ENCODE data around the gene SWAP70. TPM values are rescaled to one million over a fixed set of nuclear protein-coding genes. Genes with fewer than 3 reads are reported as not detected.

The SWAP70 gene
- total RNA-seq, 1 experiment from 2014 or later = 13.0 TPM

DNA sequence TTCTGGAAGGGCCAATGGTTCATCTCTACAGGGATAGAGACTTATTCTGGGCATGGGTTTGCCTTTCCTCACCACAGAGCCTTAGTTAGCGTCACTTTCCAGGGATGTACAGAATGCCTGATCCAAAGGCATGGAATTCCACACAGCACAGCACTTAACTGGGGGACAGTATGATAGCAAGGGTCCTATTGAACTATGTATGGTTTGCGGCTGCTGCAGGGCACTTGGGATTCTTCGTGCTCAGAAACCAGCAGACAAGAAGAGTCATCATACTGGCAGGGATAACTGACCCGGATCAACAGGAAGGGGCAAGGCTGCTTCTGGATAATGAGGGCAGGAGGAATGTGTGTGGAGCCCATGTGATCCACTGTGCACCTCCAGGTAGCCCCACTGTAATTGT lies 105.7 kb downstream of the SWAP70 start:
- H3K4me3 Mint-ChIP-seq (ENCODE audit: unreplicated experiment) = no peak overlapping the region
- peaks cover 17% of the 10 kb centered on the region for H3K4me1 Mint-ChIP-seq (ENCODE audit: insufficient read depth, unreplicated experiment)
- no peak overlapping the region for H3K27ac Mint-ChIP-seq (ENCODE audit: low read depth, unreplicated experiment)
- CTCF ChIA-PET = interaction anchor here (0.7 kb wide), 1 partner anchor 228 kb away, joined by 3 read pairs; no protein-coding TSS in a partner anchor
- BruUV-seq (replicated peaks) = no TSS peak
- TF ChIP-seq, protein P1, sequence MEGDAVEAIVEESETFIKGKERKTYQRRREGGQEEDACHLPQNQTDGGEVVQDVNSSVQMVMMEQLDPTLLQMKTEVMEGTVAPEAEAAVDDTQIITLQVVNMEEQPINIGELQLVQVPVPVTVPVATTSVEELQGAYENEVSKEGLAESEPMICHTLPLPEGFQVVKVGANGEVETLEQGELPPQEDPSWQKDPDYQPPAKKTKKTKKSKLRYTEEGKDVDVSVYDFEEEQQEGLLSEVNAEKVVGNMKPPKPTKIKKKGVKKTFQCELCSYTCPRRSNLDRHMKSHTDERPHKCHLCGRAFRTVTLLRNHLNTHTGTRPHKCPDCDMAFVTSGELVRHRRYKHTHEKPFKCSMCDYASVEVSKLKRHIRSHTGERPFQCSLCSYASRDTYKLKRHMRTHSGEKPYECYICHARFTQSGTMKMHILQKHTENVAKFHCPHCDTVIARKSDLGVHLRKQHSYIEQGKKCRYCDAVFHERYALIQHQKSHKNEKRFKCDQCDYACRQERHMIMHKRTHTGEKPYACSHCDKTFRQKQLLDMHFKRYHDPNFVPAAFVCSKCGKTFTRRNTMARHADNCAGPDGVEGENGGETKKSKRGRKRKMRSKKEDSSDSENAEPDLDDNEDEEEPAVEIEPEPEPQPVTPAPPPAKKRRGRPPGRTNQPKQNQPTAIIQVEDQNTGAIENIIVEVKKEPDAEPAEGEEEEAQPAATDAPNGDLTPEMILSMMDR (IDR thresholded peaks at IDR 0.05; ENCODE audit: unreplicated experiment) = no peak
- POLR2A ChIA-PET = no interaction called here
- no peaks in the 10 kb centered on the region for H3K27me3 Mint-ChIP-seq (ENCODE audit: insufficient read depth, unreplicated experiment)
- peaks cover 12% of the 10 kb centered on the region for H3K36me3 Mint-ChIP-seq (ENCODE audit: insufficient read depth, unreplicated experiment)
- intact Hi-C loops (cut with micrococcal nuclease) = no loop called here
- no peaks in the 10 kb centered on the region for H3K9me3 Mint-ChIP-seq (ENCODE audit: unreplicated experiment)
- no peak for DNase-seq (ENCODE audit: unreplicated experiment)

DNA sequence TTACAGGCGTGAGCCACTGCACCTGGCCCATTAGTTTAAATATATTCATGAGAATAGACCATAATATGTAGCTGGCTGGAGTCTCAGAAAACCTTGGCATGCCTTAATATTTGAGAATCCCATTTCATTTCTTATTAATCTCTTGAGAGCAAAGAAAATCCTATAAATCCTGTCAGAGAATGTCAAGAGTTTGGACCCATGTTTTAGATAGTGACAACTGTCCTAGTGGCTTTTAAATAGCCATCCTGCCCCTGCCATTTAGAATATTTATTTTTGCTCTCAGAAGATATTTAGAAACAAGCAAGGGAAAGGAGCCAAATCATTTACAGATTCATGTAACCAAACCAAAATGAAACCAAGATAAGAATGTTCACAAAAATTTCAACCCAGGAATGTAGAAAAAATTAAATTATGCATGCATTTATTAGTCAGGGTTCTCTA lies 107.2 kb downstream of the SWAP70 start:
- H3K4me3 Mint-ChIP-seq (ENCODE audit: unreplicated experiment) = no peak overlapping the region
- POLR2A ChIA-PET = no interaction called here
- BruUV-seq (replicated peaks) = no TSS peak
- no peaks in the 10 kb centered on the region for H3K9me3 Mint-ChIP-seq (ENCODE audit: unreplicated experiment)
- no peaks in the 10 kb centered on the region for H3K27me3 Mint-ChIP-seq (ENCODE audit: insufficient read depth, unreplicated experiment)
- H3K4me1 Mint-ChIP-seq (ENCODE audit: insufficient read depth, unreplicated experiment) = peaks cover 18% of the 10 kb centered on the region
- no peak overlapping the region for H3K27ac Mint-ChIP-seq (ENCODE audit: low read depth, unreplicated experiment)
- intact Hi-C loops (cut with micrococcal nuclease) = no loop called here
- peaks cover 12% of the 10 kb centered on the region for H3K36me3 Mint-ChIP-seq (ENCODE audit: insufficient read depth, unreplicated experiment)
- no peak for DNase-seq (ENCODE audit: unreplicated experiment)
- TF ChIP-seq, protein P1 (IDR thresholded peaks at IDR 0.05; ENCODE audit: unreplicated experiment) = no peak
- CTCF ChIA-PET = no interaction called here

DNA sequence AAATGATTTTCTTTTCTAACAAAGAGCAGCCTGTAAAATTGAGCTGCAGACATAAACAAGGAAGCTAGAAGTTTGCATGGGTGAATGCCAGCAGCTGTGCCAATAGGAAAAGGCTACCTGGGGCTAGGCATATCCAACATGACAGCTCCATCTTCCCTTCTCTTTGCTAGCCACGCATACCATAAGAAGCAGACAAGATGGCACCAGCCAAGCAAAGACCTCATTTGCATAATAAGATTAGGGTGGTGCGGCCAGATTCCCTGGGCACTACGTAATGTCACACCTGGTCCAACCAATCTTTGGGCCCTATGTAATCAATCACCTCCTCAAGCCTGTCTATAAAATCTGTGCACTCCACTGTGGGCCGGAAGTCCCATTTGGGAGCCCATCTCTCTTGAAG lies 108.3 kb downstream of the SWAP70 start:
- H3K4me1 Mint-ChIP-seq (ENCODE audit: insufficient read depth, unreplicated experiment) = peaks cover 14% of the 10 kb centered on the region
- no peak overlapping the region for H3K27ac Mint-ChIP-seq (ENCODE audit: low read depth, unreplicated experiment)
- BruUV-seq (replicated peaks) = no TSS peak
- H3K4me3 Mint-ChIP-seq (ENCODE audit: unreplicated experiment) = no peak overlapping the region
- no peaks in the 10 kb centered on the region for H3K9me3 Mint-ChIP-seq (ENCODE audit: unreplicated experiment)
- H3K27me3 Mint-ChIP-seq (ENCODE audit: insufficient read depth, unreplicated experiment) = no peaks in the 10 kb centered on the region
- intact Hi-C loops (cut with micrococcal nuclease) = no loop called here
- POLR2A ChIA-PET = interaction anchor here (0.9 kb wide), 1 partner anchor 9 kb away, joined by 5 read pairs; no protein-coding TSS in a partner anchor
- no peak for DNase-seq (ENCODE audit: unreplicated experiment)
- CTCF ChIA-PET = interaction anchor here (0.8 to 1.2 kb wide), 2 partner anchors 23 to 201 kb away, joined by 3 read pairs; no protein-coding TSS in a partner anchor
- TF ChIP-seq, protein P1 (IDR thresholded peaks at IDR 0.05; ENCODE audit: unreplicated experiment) = no peak
- H3K36me3 Mint-ChIP-seq (ENCODE audit: insufficient read depth, unreplicated experiment) = peaks cover 7% of the 10 kb centered on the region

DNA sequence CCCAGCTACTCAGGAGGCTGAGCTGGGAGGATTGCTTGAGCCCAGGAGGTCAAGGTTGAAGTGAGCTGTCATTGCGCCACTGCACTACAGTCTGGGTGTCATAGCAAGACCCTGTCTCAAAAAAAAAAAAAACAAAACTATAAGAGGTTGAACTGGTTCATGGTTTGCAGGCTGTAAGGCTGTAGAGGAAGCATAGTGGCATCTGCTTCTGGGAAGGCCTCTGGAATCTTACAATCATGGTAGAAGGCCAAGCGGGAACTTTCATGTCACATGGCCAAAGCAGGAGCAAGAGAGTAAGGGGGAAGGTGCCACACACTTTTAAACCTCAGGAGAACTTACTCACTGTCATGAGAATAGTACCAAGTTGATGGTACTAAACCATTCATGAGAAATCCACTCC lies 109.6 kb downstream of the SWAP70 start:
- no peak overlapping the region for H3K4me3 Mint-ChIP-seq (ENCODE audit: unreplicated experiment)
- no peak for DNase-seq (ENCODE audit: unreplicated experiment)
- intact Hi-C loops (cut with micrococcal nuclease) = no loop called here
- no peak overlapping the region for H3K27ac Mint-ChIP-seq (ENCODE audit: low read depth, unreplicated experiment)
- no peaks in the 10 kb centered on the region for H3K27me3 Mint-ChIP-seq (ENCODE audit: insufficient read depth, unreplicated experiment)
- TF ChIP-seq, protein P1 (IDR thresholded peaks at IDR 0.05; ENCODE audit: unreplicated experiment) = no peak
- ChIA-PET POLR2A (interaction anchor here (0.6 kb wide), 1 partner anchor 533 kb away, joined by 3 read pairs; no protein-coding TSS in a partner anchor), CTCF (no interaction called here)
- H3K36me3 Mint-ChIP-seq (ENCODE audit: insufficient read depth, unreplicated experiment) = peaks cover 17% of the 10 kb centered on the region
- H3K9me3 Mint-ChIP-seq (ENCODE audit: unreplicated experiment) = no peaks in the 10 kb centered on the region
- no TSS peak for BruUV-seq (replicated peaks)
- peaks cover 14% of the 10 kb centered on the region for H3K4me1 Mint-ChIP-seq (ENCODE audit: insufficient read depth, unreplicated experiment)
